GM19395 (cell line): ENCODE measurements around the gene GATA2.

Experiments
- ATAC-seq: cut with Tn5 transposase; IDR thresholded peaks from one replicate; pipeline ENCODE4 v1.9.1; 2021; ENCODE audit warnings: mild to moderate bottlenecking, moderate library complexity; ENCODE audit not compliant: unreplicated experiment

GATA2 gene

GRCh38 chr3:128476659-128477058, 16.3 kb downstream of the GATA2 start:
- no peak for ATAC-seq

- no peak for ATAC-seq
These were observed 17.6 kb downstream of the GATA2 start for GRCh38 chr3:128475355-128475754.

DNA sequence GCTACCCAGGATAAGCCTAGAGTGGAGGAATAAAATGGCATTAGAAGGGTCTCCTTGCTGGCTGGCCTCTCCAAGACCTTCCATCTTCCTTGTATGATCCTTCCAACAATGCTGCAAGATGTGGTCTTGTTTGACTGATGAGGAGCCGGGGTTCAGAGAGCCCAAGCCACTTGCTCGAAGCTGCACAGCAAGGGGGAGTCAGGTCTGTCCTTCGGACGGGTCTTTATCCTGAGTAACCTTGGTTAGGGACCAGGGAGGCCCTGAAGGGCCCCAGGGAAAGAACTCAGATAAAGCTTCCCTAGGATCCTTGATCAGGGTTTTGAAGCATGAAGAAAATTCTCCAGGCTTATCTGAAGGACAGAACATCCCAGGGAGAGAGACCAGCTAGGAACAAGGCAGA, 19.3 kb downstream of the GATA2 start:
- no peak for ATAC-seq

DNA sequence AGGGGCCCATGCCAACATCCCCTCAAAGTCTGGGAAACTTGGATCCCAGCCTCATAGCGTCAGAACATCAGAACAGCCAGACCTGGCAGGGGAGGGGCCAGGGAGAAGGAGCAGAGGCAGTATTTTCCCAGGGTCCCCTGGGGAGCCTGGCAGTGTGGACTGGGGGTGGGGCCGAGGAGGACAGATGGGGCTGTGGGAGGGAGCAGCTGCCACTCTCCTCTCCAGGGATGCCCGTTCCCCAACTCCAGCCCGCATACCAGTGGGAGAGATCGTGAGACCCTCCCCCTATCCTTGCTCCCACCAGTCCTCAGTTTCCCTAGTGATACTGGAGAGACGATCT, 19.9 kb downstream of the GATA2 start:
- no peak for ATAC-seq

- ATAC-seq = no peak
These were observed 20.4 kb downstream of the GATA2 start for GRCh38 chr3:128472449-128473179.

GRCh38 chr3:128471720-128472119, 21.3 kb downstream of the GATA2 start:
- ATAC-seq = no peak

GRCh38 chr3:128471110-128471509, 21.9 kb downstream of the GATA2 start:
- no peak for ATAC-seq

- ATAC-seq = no peak
These were observed 22.7 kb downstream of the GATA2 start for GRCh38 chr3:128470134-128470899.

DNA sequence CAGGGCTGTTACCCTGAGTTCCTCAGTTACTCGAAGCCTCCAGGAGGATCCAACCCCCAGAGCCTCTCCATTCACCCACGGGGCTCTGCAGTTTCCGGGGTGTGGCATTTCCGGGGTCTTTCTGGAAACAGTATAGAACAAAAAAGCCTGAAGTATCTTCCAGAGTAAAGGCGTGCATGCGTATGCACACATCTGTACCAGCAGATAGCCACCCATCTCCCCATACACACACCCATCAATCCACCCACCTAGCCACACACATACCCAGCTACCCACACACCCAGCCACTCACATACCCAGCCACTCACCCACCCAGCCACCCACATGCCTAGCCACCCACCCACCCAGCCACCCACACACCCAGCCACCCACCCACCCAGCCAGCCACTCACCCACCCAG, 23.4 kb downstream of the GATA2 start:
- no peak for ATAC-seq

DNA sequence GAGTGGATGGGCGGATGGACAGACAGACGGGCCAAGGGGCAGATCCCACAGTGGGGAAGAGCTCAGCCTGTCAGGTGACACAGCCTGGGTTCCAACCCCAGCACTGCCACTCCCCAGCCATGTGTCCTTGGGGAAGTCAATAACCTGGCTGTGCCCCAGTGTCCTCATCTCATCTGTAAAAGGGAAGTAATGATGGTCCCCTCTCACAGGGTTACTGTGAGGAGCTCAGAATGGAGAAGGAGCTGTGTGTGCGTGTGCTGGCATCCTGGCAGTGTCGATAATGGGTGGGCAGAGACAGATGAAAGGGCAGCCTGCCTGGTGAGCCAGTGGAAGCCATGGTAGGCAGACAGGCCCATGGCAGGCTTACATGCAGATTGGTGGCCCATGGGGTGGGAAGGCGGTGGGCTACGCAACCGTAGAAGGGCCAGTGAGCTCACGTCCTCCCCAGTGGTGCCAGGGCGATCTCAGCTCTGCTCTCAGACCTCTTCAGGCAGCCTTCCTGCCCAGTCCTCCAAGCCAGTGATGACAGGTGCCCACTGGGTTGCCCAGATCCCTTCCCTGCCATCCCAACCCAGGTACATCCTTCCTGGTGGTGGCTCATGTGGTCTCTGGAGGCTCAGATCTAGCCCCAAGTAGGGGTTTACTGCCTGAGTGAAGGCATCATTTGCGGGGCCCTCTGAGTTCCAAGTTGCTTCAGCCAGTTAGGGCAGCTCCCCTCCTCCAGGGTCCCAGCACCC, 24.0 kb downstream of the GATA2 start:
- ATAC-seq = no peak

GRCh38 chr3:128468285-128468790, 24.7 kb downstream of the GATA2 start:
- ATAC-seq = no peak

GRCh38 chr3:128466840-128467541, 26.0 kb downstream of the GATA2 start, which contains the start of gene DNAJB8:
Gene DNAJB8, minus strand, starts transcription at chr3:128466890. Its CDS starts 3,645 bp downstream, at chr3:128463245.
- no peak for ATAC-seq

- ATAC-seq = no peak
These were observed 28.3 kb downstream of the GATA2 start for GRCh38 chr3:128464702-128465101.

- no peak for ATAC-seq
These were observed 28.8 kb downstream of the GATA2 start for GRCh38 chr3:128464188-128464587.

GRCh38 chr3:128463771-128464170, 29.2 kb downstream of the GATA2 start:
- ATAC-seq = no peak

DNA sequence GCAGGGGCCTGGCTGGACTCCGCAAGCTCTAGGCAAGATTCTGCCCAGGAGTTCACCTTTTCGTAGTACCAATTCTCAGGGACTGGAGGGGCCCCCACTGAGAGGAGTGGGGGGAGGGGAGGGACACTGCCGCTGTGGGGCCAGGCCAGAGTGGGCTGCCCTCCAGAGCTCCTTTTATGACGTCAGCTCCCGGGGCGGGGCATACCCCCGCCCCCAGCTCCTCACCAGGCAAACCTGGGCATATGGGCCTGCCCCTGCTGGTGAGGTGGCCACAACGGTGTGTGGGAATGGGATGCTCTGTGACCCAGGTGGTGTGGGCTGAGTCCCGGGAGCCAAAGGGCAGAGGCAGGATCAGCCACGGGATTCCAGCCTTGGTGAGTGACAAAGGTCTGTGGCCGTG, 29.6 kb downstream of the GATA2 start:
- ATAC-seq = no peak

DNA sequence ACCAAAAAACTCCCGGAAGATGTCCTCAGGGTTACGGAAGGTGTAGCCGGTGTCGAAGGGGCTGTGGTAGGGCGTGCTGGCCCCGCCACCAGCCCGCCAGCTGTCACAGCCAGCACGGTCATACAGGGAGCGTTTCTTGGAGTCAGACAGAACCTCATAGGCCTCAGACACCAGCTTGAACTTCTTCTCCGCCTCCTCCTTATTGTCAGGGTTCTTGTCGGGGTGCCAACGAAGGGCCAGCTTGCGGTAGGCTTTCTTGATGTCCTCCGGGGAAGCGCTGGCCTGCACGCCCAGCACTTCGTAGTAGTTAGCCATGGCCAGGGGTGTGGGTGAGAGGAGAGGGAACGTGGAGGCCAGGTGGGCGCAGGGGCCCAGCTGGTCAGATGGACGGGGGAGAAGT, 30.1 kb downstream of the GATA2 start:
- no peak for ATAC-seq

DNA sequence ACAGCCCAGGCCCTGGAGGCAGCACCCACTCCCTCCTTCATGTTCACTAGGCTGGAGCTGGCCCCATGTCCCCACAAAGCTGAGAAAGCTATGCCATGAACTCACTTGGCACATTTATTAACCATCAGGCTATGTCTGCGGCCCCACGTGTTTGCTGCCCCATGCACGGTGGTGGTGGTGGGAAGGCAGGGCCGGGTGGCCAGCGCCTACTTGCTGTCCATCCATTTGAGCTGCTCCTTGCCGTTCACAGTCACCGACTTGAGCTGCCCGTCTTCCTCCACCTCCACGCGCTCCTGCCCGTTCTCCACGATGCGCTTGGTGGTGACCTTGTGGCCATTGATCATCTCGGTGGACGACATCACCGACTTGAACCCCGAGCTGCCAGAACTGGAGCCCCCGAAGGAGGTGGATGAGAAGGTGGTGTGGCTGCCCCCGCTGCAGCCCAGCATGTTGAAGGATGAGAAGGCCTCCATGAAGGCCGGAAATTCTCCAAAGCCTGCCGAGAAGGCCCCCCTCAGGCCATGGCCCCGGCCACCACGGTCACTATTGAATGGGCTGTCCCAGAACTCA, 30.6 kb downstream of the GATA2 start:
- ATAC-seq = no peak

- no peak for ATAC-seq
These were observed 31.3 kb downstream of the GATA2 start for GRCh38 chr3:128461731-128462130.

- no peak for ATAC-seq
These were observed 33.6 kb downstream of the GATA2 start for GRCh38 chr3:128459461-128459820.
